ENCODE results near the gene PHLDB2. TPM values are rescaled to one million over a fixed set of nuclear protein-coding genes. Genes with fewer than 3 reads are reported as not detected.

Gene PHLDB2
- total and polyA plus RNA-seq, 2 of the 13 experiments (the other 11 are each of a cell fraction or from before 2014, with no cell fraction given) = 8.4 to 23.6 TPM

DNA sequence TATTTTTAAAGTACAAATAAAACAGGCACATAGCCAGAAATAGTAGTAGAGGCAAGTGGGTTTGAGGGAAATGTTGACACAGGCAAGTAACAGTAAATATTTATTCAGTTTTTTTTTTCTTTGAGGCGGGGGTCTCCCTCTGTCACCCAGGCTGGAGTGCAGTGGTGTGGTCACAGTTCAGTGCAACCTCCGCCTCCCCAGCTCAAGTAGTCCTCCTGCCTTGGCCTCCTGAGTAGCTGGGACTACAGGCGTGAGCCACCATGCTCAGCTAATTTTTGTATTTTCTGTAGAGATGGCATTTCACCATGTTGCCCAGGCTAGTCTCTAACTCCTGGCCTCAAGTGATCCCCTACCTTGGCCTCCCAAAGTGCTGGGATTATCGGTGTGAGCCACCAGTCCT, 43.5 kb downstream of the PHLDB2 start:
- no peaks in the 10 kb centered on the region for H3K27me3 ChIP-seq (ENCODE audit: control insufficient read depth in 1 of 2, insufficient read depth in 2 of 2, low read length in 2 of 2)
- CTCF ChIA-PET (ENCODE audit: low intra/inter-chr PET ratio, low total read pairs) = no interaction called here
- no peak for DNase-seq (ENCODE audit: low spot score)
- intact Hi-C loops (cut with micrococcal nuclease; ENCODE audit: unreplicated experiment) = no loop called here
- in situ Hi-C loops (cut with HindIII; ENCODE audit: extremely low pct_ligation_motif_present, low pct_unique_long_range_greater_than_20kb) = no loop called here
- POLR2A ChIA-PET = no interaction called here
- no peaks in the 10 kb centered on the region for H3K79me2 ChIP-seq (ENCODE audit: insufficient read depth, low read length)
- no peak overlapping the region for H2AFZ ChIP-seq (ENCODE audit: low read length)
- no peaks in the 10 kb centered on the region for H3K9me3 ChIP-seq (ENCODE audit: low read length)
- no peak overlapping the region for H3K4me2 ChIP-seq (ENCODE audit: low read depth, low read length)
- TF ChIP-seq, protein P1, sequence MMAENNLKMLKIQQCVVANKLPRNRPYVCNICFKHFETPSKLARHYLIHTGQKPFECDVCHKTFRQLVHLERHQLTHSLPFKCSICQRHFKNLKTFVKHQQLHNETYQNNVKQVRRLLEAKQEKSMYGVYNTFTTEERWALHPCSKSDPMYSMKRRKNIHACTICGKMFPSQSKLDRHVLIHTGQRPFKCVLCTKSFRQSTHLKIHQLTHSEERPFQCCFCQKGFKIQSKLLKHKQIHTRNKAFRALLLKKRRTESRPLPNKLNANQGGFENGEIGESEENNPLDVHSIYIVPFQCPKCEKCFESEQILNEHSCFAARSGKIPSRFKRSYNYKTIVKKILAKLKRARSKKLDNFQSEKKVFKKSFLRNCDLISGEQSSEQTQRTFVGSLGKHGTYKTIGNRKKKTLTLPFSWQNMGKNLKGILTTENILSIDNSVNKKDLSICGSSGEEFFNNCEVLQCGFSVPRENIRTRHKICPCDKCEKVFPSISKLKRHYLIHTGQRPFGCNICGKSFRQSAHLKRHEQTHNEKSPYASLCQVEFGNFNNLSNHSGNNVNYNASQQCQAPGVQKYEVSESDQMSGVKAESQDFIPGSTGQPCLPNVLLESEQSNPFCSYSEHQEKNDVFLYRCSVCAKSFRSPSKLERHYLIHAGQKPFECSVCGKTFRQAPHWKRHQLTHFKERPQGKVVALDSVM (CRISPR knock-in tag; IDR thresholded peaks at IDR 0.05) = peak; percentile 91
- TF ChIP-seq, protein P2, sequence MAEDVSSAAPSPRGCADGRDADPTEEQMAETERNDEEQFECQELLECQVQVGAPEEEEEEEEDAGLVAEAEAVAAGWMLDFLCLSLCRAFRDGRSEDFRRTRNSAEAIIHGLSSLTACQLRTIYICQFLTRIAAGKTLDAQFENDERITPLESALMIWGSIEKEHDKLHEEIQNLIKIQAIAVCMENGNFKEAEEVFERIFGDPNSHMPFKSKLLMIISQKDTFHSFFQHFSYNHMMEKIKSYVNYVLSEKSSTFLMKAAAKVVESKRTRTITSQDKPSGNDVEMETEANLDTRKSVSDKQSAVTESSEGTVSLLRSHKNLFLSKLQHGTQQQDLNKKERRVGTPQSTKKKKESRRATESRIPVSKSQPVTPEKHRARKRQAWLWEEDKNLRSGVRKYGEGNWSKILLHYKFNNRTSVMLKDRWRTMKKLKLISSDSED (CRISPR knock-in tag; IDR thresholded peaks at IDR 0.05) = no peak
- TF ChIP-seq, protein P3, sequence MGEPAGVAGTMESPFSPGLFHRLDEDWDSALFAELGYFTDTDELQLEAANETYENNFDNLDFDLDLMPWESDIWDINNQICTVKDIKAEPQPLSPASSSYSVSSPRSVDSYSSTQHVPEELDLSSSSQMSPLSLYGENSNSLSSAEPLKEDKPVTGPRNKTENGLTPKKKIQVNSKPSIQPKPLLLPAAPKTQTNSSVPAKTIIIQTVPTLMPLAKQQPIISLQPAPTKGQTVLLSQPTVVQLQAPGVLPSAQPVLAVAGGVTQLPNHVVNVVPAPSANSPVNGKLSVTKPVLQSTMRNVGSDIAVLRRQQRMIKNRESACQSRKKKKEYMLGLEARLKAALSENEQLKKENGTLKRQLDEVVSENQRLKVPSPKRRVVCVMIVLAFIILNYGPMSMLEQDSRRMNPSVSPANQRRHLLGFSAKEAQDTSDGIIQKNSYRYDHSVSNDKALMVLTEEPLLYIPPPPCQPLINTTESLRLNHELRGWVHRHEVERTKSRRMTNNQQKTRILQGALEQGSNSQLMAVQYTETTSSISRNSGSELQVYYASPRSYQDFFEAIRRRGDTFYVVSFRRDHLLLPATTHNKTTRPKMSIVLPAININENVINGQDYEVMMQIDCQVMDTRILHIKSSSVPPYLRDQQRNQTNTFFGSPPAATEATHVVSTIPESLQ (CRISPR knock-in tag; conservative IDR thresholded peaks at IDR 0.05) = no peak
- TF ChIP-seq, protein P4, sequence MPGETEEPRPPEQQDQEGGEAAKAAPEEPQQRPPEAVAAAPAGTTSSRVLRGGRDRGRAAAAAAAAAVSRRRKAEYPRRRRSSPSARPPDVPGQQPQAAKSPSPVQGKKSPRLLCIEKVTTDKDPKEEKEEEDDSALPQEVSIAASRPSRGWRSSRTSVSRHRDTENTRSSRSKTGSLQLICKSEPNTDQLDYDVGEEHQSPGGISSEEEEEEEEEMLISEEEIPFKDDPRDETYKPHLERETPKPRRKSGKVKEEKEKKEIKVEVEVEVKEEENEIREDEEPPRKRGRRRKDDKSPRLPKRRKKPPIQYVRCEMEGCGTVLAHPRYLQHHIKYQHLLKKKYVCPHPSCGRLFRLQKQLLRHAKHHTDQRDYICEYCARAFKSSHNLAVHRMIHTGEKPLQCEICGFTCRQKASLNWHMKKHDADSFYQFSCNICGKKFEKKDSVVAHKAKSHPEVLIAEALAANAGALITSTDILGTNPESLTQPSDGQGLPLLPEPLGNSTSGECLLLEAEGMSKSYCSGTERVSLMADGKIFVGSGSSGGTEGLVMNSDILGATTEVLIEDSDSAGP (CRISPR knock-in tag; IDR thresholded peaks at IDR 0.05; ENCODE audit: borderline replicate concordance) = no peak
- peaks cover 23% of the 10 kb centered on the region for H3K4me1 ChIP-seq (ENCODE audit: insufficient read depth, low read length)
- no peak for ATAC-seq
- no peaks in the 10 kb centered on the region for H4K20me1 ChIP-seq (ENCODE audit: insufficient read depth, low read length)
- FAIRE-seq = no peak
- 85% methylated on average over 4 of the region's 4 CpGs for WGBS (ENCODE audit: low lambda C conversion rate)
- no peak overlapping the region for H3K4me3 ChIP-seq (replicated peaks in 1 of 3; ENCODE audit: insufficient read depth in 1 of 3, low read depth in 2 of 3, low read length in 3 of 3)
- no TSS peak for BruUV-seq (replicated peaks)
- H3K27ac ChIP-seq (ENCODE audit: extremely low read length, insufficient read depth, low read length) = no peak overlapping the region
- no peaks in the 10 kb centered on the region; a peak in 1 of 5 replicates for H3K36me3 ChIP-seq (replicated peaks in 1 of 2; ENCODE audit: control insufficient read depth in 1 of 2, insufficient read depth in 2 of 2, low read length in 2 of 2)
- H3K9ac ChIP-seq (ENCODE audit: insufficient read depth, low read depth, low read length) = no peak overlapping the region
